ENCODE data around the gene CENPX. TPM values are rescaled to one million over a fixed set of nuclear protein-coding genes. Genes with fewer than 3 reads are reported as not detected.

Gene CENPX
- total and polyA plus RNA-seq, 2 of the 13 experiments (the other 11 are each of a cell fraction or from before 2014, with no cell fraction given) = 92.7 to 170 TPM

DNA sequence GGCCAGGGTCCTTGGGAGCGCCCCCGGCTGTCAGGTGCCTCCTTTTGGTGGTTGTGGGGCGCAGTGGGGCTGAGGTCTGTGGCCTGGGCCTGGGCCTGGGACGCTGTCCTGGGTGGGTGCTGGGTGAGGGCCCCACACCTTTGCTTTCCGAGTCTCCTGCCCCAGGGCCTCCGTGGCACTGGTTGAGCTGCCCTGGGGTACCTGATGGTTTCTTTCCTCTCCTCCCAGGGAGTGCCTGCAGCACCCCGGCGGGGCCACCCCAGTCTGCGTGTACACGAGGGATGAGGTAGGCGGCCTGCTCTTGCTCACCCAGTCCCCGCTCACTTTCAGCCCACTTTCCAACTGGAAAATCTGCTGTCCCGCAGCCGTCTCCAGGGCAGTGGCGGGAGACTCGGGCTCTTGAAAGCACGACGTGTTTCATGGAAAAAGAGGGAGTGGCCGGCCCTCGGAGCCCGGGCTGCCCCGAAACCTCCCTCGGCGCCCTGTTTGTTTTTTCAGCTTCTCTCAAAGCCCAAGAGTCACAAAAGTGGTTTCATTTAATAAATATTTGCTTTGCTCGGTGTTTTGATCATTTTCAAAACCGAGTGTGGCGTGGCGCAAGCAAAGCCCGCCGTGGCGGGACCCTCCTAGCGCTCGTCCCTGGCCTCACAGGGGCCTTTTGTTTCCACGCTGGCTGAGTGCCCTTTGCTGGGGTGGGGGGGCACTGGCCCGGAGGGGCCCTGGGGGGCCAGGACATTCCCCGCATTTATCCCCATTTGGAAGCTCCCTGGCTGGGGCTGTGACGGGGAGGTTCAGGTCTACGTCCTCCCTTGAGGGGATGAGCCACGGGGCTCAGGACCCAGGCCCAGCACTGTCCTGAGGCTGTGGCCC, 27.9 kb downstream of the CENPX start (continued):
- TF ChIP-seq, protein P1, sequence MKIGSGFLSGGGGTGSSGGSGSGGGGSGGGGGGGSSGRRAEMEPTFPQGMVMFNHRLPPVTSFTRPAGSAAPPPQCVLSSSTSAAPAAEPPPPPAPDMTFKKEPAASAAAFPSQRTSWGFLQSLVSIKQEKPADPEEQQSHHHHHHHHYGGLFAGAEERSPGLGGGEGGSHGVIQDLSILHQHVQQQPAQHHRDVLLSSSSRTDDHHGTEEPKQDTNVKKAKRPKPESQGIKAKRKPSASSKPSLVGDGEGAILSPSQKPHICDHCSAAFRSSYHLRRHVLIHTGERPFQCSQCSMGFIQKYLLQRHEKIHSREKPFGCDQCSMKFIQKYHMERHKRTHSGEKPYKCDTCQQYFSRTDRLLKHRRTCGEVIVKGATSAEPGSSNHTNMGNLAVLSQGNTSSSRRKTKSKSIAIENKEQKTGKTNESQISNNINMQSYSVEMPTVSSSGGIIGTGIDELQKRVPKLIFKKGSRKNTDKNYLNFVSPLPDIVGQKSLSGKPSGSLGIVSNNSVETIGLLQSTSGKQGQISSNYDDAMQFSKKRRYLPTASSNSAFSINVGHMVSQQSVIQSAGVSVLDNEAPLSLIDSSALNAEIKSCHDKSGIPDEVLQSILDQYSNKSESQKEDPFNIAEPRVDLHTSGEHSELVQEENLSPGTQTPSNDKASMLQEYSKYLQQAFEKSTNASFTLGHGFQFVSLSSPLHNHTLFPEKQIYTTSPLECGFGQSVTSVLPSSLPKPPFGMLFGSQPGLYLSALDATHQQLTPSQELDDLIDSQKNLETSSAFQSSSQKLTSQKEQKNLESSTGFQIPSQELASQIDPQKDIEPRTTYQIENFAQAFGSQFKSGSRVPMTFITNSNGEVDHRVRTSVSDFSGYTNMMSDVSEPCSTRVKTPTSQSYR (CRISPR knock-in tag; IDR thresholded peaks at IDR 0.05; ENCODE audit: borderline replicate concordance) = peak; percentile 35; the same call in 1 of the 2 replicates
- TF ChIP-seq DMAP1 (CRISPR knock-in tag; IDR thresholded peaks at IDR 0.05) = no peak; the same call in 1 of the 2 replicates
- TF ChIP-seq, protein P2, sequence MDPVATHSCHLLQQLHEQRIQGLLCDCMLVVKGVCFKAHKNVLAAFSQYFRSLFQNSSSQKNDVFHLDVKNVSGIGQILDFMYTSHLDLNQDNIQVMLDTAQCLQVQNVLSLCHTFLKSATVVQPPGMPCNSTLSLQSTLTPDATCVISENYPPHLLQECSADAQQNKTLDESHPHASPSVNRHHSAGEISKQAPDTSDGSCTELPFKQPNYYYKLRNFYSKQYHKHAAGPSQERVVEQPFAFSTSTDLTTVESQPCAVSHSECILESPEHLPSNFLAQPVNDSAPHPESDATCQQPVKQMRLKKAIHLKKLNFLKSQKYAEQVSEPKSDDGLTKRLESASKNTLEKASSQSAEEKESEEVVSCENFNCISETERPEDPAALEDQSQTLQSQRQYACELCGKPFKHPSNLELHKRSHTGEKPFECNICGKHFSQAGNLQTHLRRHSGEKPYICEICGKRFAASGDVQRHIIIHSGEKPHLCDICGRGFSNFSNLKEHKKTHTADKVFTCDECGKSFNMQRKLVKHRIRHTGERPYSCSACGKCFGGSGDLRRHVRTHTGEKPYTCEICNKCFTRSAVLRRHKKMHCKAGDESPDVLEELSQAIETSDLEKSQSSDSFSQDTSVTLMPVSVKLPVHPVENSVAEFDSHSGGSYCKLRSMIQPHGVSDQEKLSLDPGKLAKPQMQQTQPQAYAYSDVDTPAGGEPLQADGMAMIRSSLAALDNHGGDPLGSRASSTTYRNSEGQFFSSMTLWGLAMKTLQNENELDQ (CRISPR knock-in tag; IDR thresholded peaks at IDR 0.05; ENCODE audit: borderline replicate concordance) = peak; percentile 12; the same call in 1 of the 2 replicates
- TF ChIP-seq, protein P3, sequence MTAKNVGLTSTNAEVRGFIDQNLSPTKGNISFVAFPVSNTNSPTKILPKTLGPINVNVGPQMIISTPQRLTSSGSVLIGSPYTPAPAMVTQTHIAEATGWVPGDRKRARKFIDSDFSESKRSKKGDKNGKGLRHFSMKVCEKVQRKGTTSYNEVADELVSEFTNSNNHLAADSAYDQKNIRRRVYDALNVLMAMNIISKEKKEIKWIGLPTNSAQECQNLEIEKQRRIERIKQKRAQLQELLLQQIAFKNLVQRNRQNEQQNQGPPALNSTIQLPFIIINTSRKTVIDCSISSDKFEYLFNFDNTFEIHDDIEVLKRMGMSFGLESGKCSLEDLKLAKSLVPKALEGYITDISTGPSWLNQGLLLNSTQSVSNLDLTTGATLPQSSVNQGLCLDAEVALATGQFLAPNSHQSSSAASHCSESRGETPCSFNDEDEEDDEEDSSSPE (CRISPR knock-in tag; IDR thresholded peaks at IDR 0.05) = peak; percentile 53
- TF ChIP-seq KDM5A (IDR thresholded peaks at IDR 0.05; ENCODE audit: borderline replicate concordance, low read length) = no peak; the same call in 1 of the 2 replicates
- TF ChIP-seq SP5 (CRISPR knock-in tag; IDR thresholded peaks at IDR 0.05; ENCODE audit: borderline replicate concordance, low read depth) = peak; percentile 91
- TF ChIP-seq FOXA1 (IDR thresholded peaks at IDR 0.05) = no peak
- peak; percentile 57 for TF ChIP-seq FOXA1 (CRISPR knock-in tag; IDR thresholded peaks at IDR 0.05)
- TF ChIP-seq PHF21A (CRISPR knock-in tag; IDR thresholded peaks at IDR 0.05) = peak; percentile 94
- peak; percentile 34; the same call in 1 of the 2 replicates for TF ChIP-seq ZNF296 (CRISPR knock-in tag; conservative IDR thresholded peaks at IDR 0.05)
- TF ChIP-seq, protein P4, sequence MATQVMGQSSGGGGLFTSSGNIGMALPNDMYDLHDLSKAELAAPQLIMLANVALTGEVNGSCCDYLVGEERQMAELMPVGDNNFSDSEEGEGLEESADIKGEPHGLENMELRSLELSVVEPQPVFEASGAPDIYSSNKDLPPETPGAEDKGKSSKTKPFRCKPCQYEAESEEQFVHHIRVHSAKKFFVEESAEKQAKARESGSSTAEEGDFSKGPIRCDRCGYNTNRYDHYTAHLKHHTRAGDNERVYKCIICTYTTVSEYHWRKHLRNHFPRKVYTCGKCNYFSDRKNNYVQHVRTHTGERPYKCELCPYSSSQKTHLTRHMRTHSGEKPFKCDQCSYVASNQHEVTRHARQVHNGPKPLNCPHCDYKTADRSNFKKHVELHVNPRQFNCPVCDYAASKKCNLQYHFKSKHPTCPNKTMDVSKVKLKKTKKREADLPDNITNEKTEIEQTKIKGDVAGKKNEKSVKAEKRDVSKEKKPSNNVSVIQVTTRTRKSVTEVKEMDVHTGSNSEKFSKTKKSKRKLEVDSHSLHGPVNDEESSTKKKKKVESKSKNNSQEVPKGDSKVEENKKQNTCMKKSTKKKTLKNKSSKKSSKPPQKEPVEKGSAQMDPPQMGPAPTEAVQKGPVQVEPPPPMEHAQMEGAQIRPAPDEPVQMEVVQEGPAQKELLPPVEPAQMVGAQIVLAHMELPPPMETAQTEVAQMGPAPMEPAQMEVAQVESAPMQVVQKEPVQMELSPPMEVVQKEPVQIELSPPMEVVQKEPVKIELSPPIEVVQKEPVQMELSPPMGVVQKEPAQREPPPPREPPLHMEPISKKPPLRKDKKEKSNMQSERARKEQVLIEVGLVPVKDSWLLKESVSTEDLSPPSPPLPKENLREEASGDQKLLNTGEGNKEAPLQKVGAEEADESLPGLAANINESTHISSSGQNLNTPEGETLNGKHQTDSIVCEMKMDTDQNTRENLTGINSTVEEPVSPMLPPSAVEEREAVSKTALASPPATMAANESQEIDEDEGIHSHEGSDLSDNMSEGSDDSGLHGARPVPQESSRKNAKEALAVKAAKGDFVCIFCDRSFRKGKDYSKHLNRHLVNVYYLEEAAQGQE (IDR thresholded peaks at IDR 0.05; ENCODE audit: borderline replicate concordance in 1 of 2, low read depth in 1 of 2, low read length in 2 of 2) = peak in 1 of 2 experiments; percentile 52; a peak in 2 of 4 replicates
- TF ChIP-seq EED (CRISPR knock-in tag; IDR thresholded peaks at IDR 0.05) = no peak
- peak; percentile 54; the same call in 1 of the 2 replicates for TF ChIP-seq THAP11 (CRISPR knock-in tag; IDR thresholded peaks at IDR 0.05)
- no peak for TF ChIP-seq ZNF546 (CRISPR knock-in tag; conservative IDR thresholded peaks at IDR 0.05)
- TF ChIP-seq KDM6A (CRISPR knock-in tag; IDR thresholded peaks at IDR 0.05; ENCODE audit: low read depth) = peak; percentile 26
- TF ChIP-seq ZNF430 (CRISPR knock-in tag; IDR thresholded peaks at IDR 0.05) = 0 out of 2 replicates have a peak, but pooled peaks have one; percentile 34
- peak; percentile 18 for TF ChIP-seq PHF5A (CRISPR knock-in tag; IDR thresholded peaks at IDR 0.05; ENCODE audit: low read depth, unreplicated experiment)
- TF ChIP-seq ZNF572 (CRISPR knock-in tag; IDR thresholded peaks at IDR 0.05) = 0 out of 2 replicates have a peak, but pooled peaks have one; percentile 12
- TF ChIP-seq PPARG (CRISPR knock-in tag; conservative IDR thresholded peaks at IDR 0.05) = 0 out of 2 replicates have a peak, but pooled peaks have one; percentile 31

Data from HepG2 (cell line).